Measurements from ENCODE around the gene SYNE1.

SYNE1 gene

GRCh38 chr6:152463164-152463563 lies 174.0 kb downstream of the SYNE1 start:
- no peak for DNase-seq
- TF ChIP-seq GATA1 (IDR thresholded peaks at IDR 0.05; ENCODE audit: low read depth, low read length): no peak
- no peak for TF ChIP-seq POLR2A (IDR thresholded peaks at IDR 0.05; ENCODE audit: low read length)

GRCh38 chr6:152462716-152463115 lies 174.4 kb downstream of the SYNE1 start:
- no peak for DNase-seq
- TF ChIP-seq POLR2A (IDR thresholded peaks at IDR 0.05; ENCODE audit: low read length): no peak
- no peak for TF ChIP-seq GATA1 (IDR thresholded peaks at IDR 0.05; ENCODE audit: low read depth, low read length)

GRCh38 chr6:152461556-152461955 lies 175.6 kb downstream of the SYNE1 start:
- no peak for DNase-seq
- TF ChIP-seq POLR2A (IDR thresholded peaks at IDR 0.05; ENCODE audit: low read length) (no peak), GATA1 (IDR thresholded peaks at IDR 0.05; ENCODE audit: low read depth, low read length) (no peak)

GRCh38 chr6:152458648-152459644 lies 178.2 kb downstream of the SYNE1 start:
- no peak for TF ChIP-seq GATA1 (IDR thresholded peaks at IDR 0.05; ENCODE audit: low read depth, low read length)
- TF ChIP-seq POLR2A (IDR thresholded peaks at IDR 0.05; ENCODE audit: low read length): no peak
- DNase-seq: no peak

GRCh38 chr6:152457949-152458624 lies 179.1 kb downstream of the SYNE1 start:
- TF ChIP-seq GATA1 (IDR thresholded peaks at IDR 0.05; ENCODE audit: low read depth, low read length) (no peak), POLR2A (IDR thresholded peaks at IDR 0.05; ENCODE audit: low read length) (no peak)

GRCh38 chr6:152454003-152454402 lies 183.2 kb downstream of the SYNE1 start:
- no peak for DNase-seq
- no peak for TF ChIP-seq POLR2A (IDR thresholded peaks at IDR 0.05; ENCODE audit: low read length)
- TF ChIP-seq GATA1 (IDR thresholded peaks at IDR 0.05; ENCODE audit: low read depth, low read length): no peak

More at GRCh38 chr6:152457949-152458624, 179.1 kb downstream of the SYNE1 start:
- DNase-seq: no peak

- DNase-seq: no peak
- TF ChIP-seq POLR2A (IDR thresholded peaks at IDR 0.05; ENCODE audit: low read length) (no peak), GATA1 (IDR thresholded peaks at IDR 0.05; ENCODE audit: low read depth, low read length) (no peak)
These were observed 183.7 kb downstream of the SYNE1 start for GRCh38 chr6:152453421-152453820.

GRCh38 chr6:152452639-152453038 lies 184.5 kb downstream of the SYNE1 start:
- no peak for DNase-seq
- no peak for TF ChIP-seq GATA1 (IDR thresholded peaks at IDR 0.05; ENCODE audit: low read depth, low read length)
- TF ChIP-seq POLR2A (IDR thresholded peaks at IDR 0.05; ENCODE audit: low read length): no peak

- TF ChIP-seq GATA1 (IDR thresholded peaks at IDR 0.05; ENCODE audit: low read depth, low read length) (no peak), POLR2A (IDR thresholded peaks at IDR 0.05; ENCODE audit: low read length) (no peak)
These were observed 186.6 kb downstream of the SYNE1 start for GRCh38 chr6:152450519-152450918.

GRCh38 chr6:152441902-152442301 lies 195.3 kb downstream of the SYNE1 start:
- no peak for DNase-seq
- no peak for TF ChIP-seq POLR2A (IDR thresholded peaks at IDR 0.05; ENCODE audit: low read length)
- TF ChIP-seq GATA1 (IDR thresholded peaks at IDR 0.05; ENCODE audit: low read depth, low read length): no peak

More at GRCh38 chr6:152450519-152450918, 186.6 kb downstream of the SYNE1 start:
- DNase-seq: no peak

- no peak for DNase-seq
- TF ChIP-seq POLR2A (IDR thresholded peaks at IDR 0.05; ENCODE audit: low read length) (no peak), GATA1 (IDR thresholded peaks at IDR 0.05; ENCODE audit: low read depth, low read length) (no peak)
These were observed 201.3 kb downstream of the SYNE1 start for GRCh38 chr6:152435816-152436215.

- DNase-seq: no peak
- TF ChIP-seq GATA1 (IDR thresholded peaks at IDR 0.05; ENCODE audit: low read depth, low read length) (no peak), POLR2A (IDR thresholded peaks at IDR 0.05; ENCODE audit: low read length) (no peak)
These were observed 204.4 kb downstream of the SYNE1 start for GRCh38 chr6:152432758-152433157.

- no peak for TF ChIP-seq GATA1 (IDR thresholded peaks at IDR 0.05; ENCODE audit: low read depth, low read length)
- no peak for TF ChIP-seq POLR2A (IDR thresholded peaks at IDR 0.05; ENCODE audit: low read length)
- no peak for DNase-seq
These were observed 209.0 kb downstream of the SYNE1 start for GRCh38 chr6:152428126-152428525.

- TF ChIP-seq GATA1 (IDR thresholded peaks at IDR 0.05; ENCODE audit: low read depth, low read length) (no peak), POLR2A (IDR thresholded peaks at IDR 0.05; ENCODE audit: low read length) (no peak)
- no peak for DNase-seq
These were observed 210.9 kb downstream of the SYNE1 start for GRCh38 chr6:152426276-152426675.

All from erythroblast (primary cell).